GM12878 (cell line): ENCODE results near the gene PITX1. TPM values are rescaled to one million over a fixed set of nuclear protein-coding genes. Genes with fewer than 3 reads are reported as not detected.

ENCODE experiments used
- ATAC-seq: fragments of 200-7000 bp; cut with Tn5 transposase; 3 replicates; pipeline ENCODE4 v1.9.1; 2020; ENCODE audit warnings: mild to moderate bottlenecking, moderate library complexity
- BruUV-seq: library from RNA; stranded (reverse); fragments of 400-500 nt; replicated peaks from 2 replicates; lab custom pipeline; 2021; lab: Mats Ljungman, UMichigan
- CTCF ChIA-PET: fragments of 300-600 bp; sonication (Branson Sonifier 250); formaldehyde crosslinking; extraction: SDS; loops from one replicate; lab custom pipeline; 2021; ENCODE audit warnings: inconsistent platforms; lab: Yijun Ruan, JAX
- POLR2A ChIA-PET: fragments of 350-600 bp; formaldehyde crosslinking; extraction: SDS; loops from one replicate; lab custom pipeline; 2021; ENCODE audit warnings: inconsistent platforms; lab: Charles Lee
- RAD21 ChIA-PET: fragments of 300-600 bp; sonication (Branson Sonifier 250); formaldehyde crosslinking; loops from one replicate; lab custom pipeline; 2023; ENCODE audit warnings: antibody characterized with exemption; ENCODE audit not compliant: unreplicated experiment; lab: Charles Lee
- SMC1A ChIA-PET: fragments of 300-600 bp; sonication (Branson Sonifier 250); formaldehyde crosslinking; loops from one replicate; lab custom pipeline; 2023; ENCODE audit not compliant: unreplicated experiment, uncharacterized antibody; lab: Charles Lee
- DNase-seq: peaks from one replicate; pipeline ENCODE4 v3.0.0-alpha.2; 2011; ENCODE audit warnings: low read depth, low spot score
- FAIRE-seq: peaks from 3 replicates; lab custom pipeline; 2011; peaks lifted over from hg19 to GRCh38; lab: Jason Lieb, UNC
- H2AFZ ChIP-seq: 2 replicates; pipeline ENCODE4 v1.6.0; 2011; ENCODE audit warnings: low read depth, low read length, control low read depth; ENCODE audit not compliant: control insufficient read depth
- H3K27ac ChIP-seq: 2 replicates; pipeline ENCODE4 v1.5.1; 2011; ENCODE audit warnings: control low read depth; ENCODE audit not compliant: control insufficient read depth, insufficient read depth
- H3K27me3 ChIP-seq, 2 experiments: replicated peaks in 1 of 2; 2 replicates each; pipeline versions ENCODE4 v1.6.0 to v1.6.1; 2011; ENCODE audit warnings: low read length in 1 of 2; ENCODE audit not compliant: control insufficient read depth in 2 of 2, insufficient read depth in 2 of 2
- H3K36me3 ChIP-seq, 2 experiments: 2 replicates each; pipeline ENCODE4 v1.5.1; 2011; ENCODE audit warnings: low read length in 1 of 2; ENCODE audit not compliant: control insufficient read depth in 2 of 2, insufficient read depth in 2 of 2
- H3K4me1 ChIP-seq: 2 replicates; pipeline ENCODE4 v1.6.1; 2011; ENCODE audit warnings: mild to moderate bottlenecking, low read length, moderate library complexity, mixed read lengths; ENCODE audit not compliant: control insufficient read depth, insufficient read depth
- H3K4me2 ChIP-seq: 2 replicates; pipeline ENCODE4 v1.6.0; 2011; ENCODE audit warnings: control low read depth; ENCODE audit not compliant: control insufficient read depth, insufficient read depth
- H3K4me3 ChIP-seq: fragments of 200-600 bp; sonication (generic); 2 replicates; pipeline ENCODE4 v1.5.1; 2016
- H3K79me2 ChIP-seq: 2 replicates; pipeline ENCODE4 v1.6.0; 2011; ENCODE audit warnings: low read length; ENCODE audit not compliant: control insufficient read depth, insufficient read depth
- H3K9ac ChIP-seq: 2 replicates; pipeline ENCODE4 v1.8.0; 2011; ENCODE audit warnings: low read length, control low read depth, mixed read lengths; ENCODE audit not compliant: control insufficient read depth, insufficient read depth
- H3K9me3 ChIP-seq: replicated peaks from 3 replicates; pipeline ENCODE4 v1.5.1; 2011; ENCODE audit warnings: mild to moderate bottlenecking, low read length; ENCODE audit not compliant: control insufficient read depth, insufficient read depth
- H4K20me1 ChIP-seq: 2 replicates; pipeline ENCODE4 v1.6.0; 2011; ENCODE audit not compliant: control insufficient read depth, insufficient read depth
- BACH1 ChIP-seq: fragments of 450-650 bp; IDR thresholded peaks from 2 replicates; pipeline ENCODE4 v1.6.1; 2017; ENCODE audit warnings: mild to moderate bottlenecking, borderline replicate concordance
- CBFB ChIP-seq: IDR thresholded peaks from 2 replicates; pipeline ENCODE4 v1.6.1; 2016; ENCODE audit warnings: antibody characterized with exemption, low read depth
- CEBPB ChIP-seq, 2 experiments: fragments of 150-350 bp in 1 of 2; IDR thresholded peaks; 2 replicates each; pipeline ENCODE4 v1.6.1; 2012 to 2014; ENCODE audit warnings: low read depth in 2 of 2, low read length in 2 of 2, borderline replicate concordance in 1 of 2, inconsistent platforms in 1 of 2
- FOS ChIP-seq: IDR thresholded peaks from 3 replicates; pipeline ENCODE4 v1.6.1; 2011; ENCODE audit warnings: borderline replicate concordance; ENCODE audit not compliant: insufficient read length; ENCODE audit errors: extremely low read depth
- HCFC1 ChIP-seq: fragments of 150-350 bp; IDR thresholded peaks from 2 replicates; pipeline ENCODE4 v1.6.1; 2014; ENCODE audit warnings: low read length
- HSF1 ChIP-seq: fragments of 150-350 bp; IDR thresholded peaks from 2 replicates; pipeline ENCODE4 v1.6.1; 2014; ENCODE audit warnings: mild to moderate bottlenecking, low read depth, low read length
- IKZF1 ChIP-seq: fragments of 450-650 bp; conservative IDR thresholded peaks from 2 replicates; pipeline ENCODE4 v1.6.1; 2017; ENCODE audit warnings: antibody characterized with exemption, mild to moderate bottlenecking
- LARP7 ChIP-seq: fragments of 450-650 bp; IDR thresholded peaks from 2 replicates; pipeline ENCODE4 v1.6.1; 2017; ENCODE audit warnings: mild to moderate bottlenecking
- NR2C1 ChIP-seq: fragments of 450-650 bp; IDR thresholded peaks from 2 replicates; pipeline ENCODE4 v1.6.1; 2017; ENCODE audit warnings: antibody characterized with exemption, mild to moderate bottlenecking, moderate library complexity
- POLR2A ChIP-seq: IDR thresholded peaks from 2 replicates; pipeline ENCODE4 v1.6.1; 2011; ENCODE audit warnings: low read depth, mild to moderate bottlenecking, low read length
- RAD21 ChIP-seq: IDR thresholded peaks from 2 replicates; pipeline ENCODE4 v1.6.1; 2011; ENCODE audit warnings: mild to moderate bottlenecking, low read depth, low read length, moderate library complexity; ENCODE audit not compliant: insufficient read depth
- RBBP5 ChIP-seq: fragments of 200-600 bp; sonication (generic); conservative IDR thresholded peaks from 2 replicates; pipeline ENCODE4 v1.6.1; 2016
- RCOR1 ChIP-seq: conservative IDR thresholded peaks from 2 replicates; pipeline ENCODE4 v1.6.1; 2012; ENCODE audit warnings: low read depth, low read length, improper control_type of control experiment
- RFX5 ChIP-seq: IDR thresholded peaks from 2 replicates; pipeline ENCODE4 v1.6.1; 2011; ENCODE audit warnings: low read depth, low read length, improper control_type of control experiment
- SREBF1 ChIP-seq: IDR thresholded peaks from 2 replicates; pipeline ENCODE4 v1.6.1; 2012; ENCODE audit warnings: mild to moderate bottlenecking, low read length
- SRF ChIP-seq, 2 experiments: IDR thresholded peaks; 2 replicates each; pipeline ENCODE4 v1.6.1; 2011; ENCODE audit warnings: low read depth in 2 of 2, low read length in 2 of 2, mild to moderate bottlenecking in 1 of 2, moderate library complexity in 1 of 2
- TBL1XR1 ChIP-seq: IDR thresholded peaks from 2 replicates; pipeline ENCODE4 v1.6.1; 2012; ENCODE audit warnings: low read depth, low read length, improper control_type of control experiment
- ZNF384 ChIP-seq: IDR thresholded peaks from 2 replicates; pipeline ENCODE4 v1.6.1; 2012; ENCODE audit warnings: low read depth, mild to moderate bottlenecking, low read length, improper control_type of control experiment, borderline replicate concordance
- WGBS: methylation state at CpG from one replicate; pipeline ENCODE4 v1.1.6; 2016; ENCODE audit warnings: low lambda C conversion rate; ENCODE audit not compliant: insufficient replicate concordance, insufficient coverage; ENCODE audit errors: missing lambda C conversion rate; 5-methylcytosine and 5-hydroxymethylcytosine counted together
- in situ Hi-C: fragments of 300-500 bp; cut with MboI; formaldehyde crosslinking; loops from 9 replicates; pipeline ENCODE4 v1.14.3; 2018; ENCODE audit warnings: mixed read lengths
- intact Hi-C: fragments of 100-400 bp; cut with micrococcal nuclease; formaldehyde crosslinking; loops from one replicate; pipeline ENCODE4 v1.14.2; 2022; ENCODE audit not compliant: unreplicated experiment
- polyA plus RNA-seq, 11 experiments: library from polyadenylated mRNA; depleted of rRNA in 4 of 11; unstranded in 6 of 11; stranded (reverse) in 5 of 11; fragments of >200 nt; fragmentation: Nextera tagmentation in 4 of 11; fragmentation: Illumina TruSeq in 1 of 11; extraction: Ambion mirVana in 4 of 11; extraction: Trizol in 1 of 11; gene quantifications; 1 replicate in 1 of 11; 2 replicates in 10 of 11; pipeline versions ENCODE4 v1.2.1 to v1.2.3, GENCODE V29; 2011 to 2016; ENCODE audit warnings: inconsistent platforms in 2 of 11, missing spikeins in 2 of 11, low read depth in 1 of 11
- total RNA-seq, 4 experiments: library from RNA; depleted of rRNA in 3 of 4; stranded (reverse); fragments of >200 nt in 3 of 4; fragmentation: Illumina TruSeq in 1 of 4; extraction: Trizol in 1 of 4; gene quantifications; 2 replicates each; pipeline versions ENCODE4 v1.2.1 to v1.2.3, GENCODE V29; 2013 to 2021
- TF ChIP-seq, protein P1 (sequence below): fragments of 450-650 bp; IDR thresholded peaks from 2 replicates; pipeline ENCODE4 v1.6.1; 2014; ENCODE audit warnings: mild to moderate bottlenecking
- TF ChIP-seq, protein P2 (sequence below): fragments of 450-650 bp; IDR thresholded peaks from 2 replicates; pipeline ENCODE4 v1.6.1; 2017; ENCODE audit warnings: mild to moderate bottlenecking

Gene PITX1
- total and polyA plus RNA-seq, 10 of the 15 experiments (the other 5 are each of a cell fraction or from before 2014, with no cell fraction given) = 0.16 to 1.1 (median 0.68) TPM; not detected in 5

- no peak for TF ChIP-seq HSF1
- no peak for TF ChIP-seq RFX5
- TF ChIP-seq RBBP5 = no peak
Observed at GRCh38 chr5:135007749-135008363, 26.2 kb downstream of the PITX1 start (continued).

DNA sequence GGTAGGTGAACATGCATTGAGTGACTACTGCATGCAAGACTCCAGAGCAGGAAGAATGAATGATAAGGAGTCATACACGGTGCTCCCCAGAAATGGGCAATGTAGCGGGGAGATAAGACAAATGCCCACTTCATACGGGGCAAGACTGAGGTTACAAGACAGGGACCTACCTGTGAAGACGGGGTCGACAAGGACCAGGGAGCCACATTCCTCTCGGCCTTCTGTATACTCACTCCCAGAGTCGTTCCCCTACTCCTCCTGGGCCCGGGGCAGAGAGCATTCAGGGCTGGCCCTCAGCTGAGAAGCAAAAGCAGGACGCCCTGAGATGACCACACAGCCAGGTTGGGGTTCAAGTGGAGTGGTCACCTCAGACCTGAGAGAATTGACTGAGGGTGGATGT is 26.7 kb downstream of the PITX1 start:
- Histone ChIP-seq H3K9ac (no peak overlapping the region), H3K27ac (no peak overlapping the region), H3K4me1 (no peaks in the 10 kb centered on the region), H3K36me3 (no peaks in the 10 kb centered on the region), H3K79me2 (no peaks in the 10 kb centered on the region), H4K20me1 (no peaks in the 10 kb centered on the region), H2AFZ (no peak overlapping the region), H3K4me3 (no peak overlapping the region), H3K27me3 (no peaks in the 10 kb centered on the region), H3K9me3 (no peaks in the 10 kb centered on the region), H3K4me2 (no peak overlapping the region)
- ChIA-PET RAD21 (no interaction called here), SMC1A (no interaction called here), CTCF (no interaction called here), POLR2A (no interaction called here)
- intact Hi-C loops (no loop called here), in situ Hi-C loops (no loop called here)
- ATAC-seq = no peak
- no peak for DNase-seq
- no peak for TF ChIP-seq CBFB
- TF ChIP-seq POLR2A = no peak
- TF ChIP-seq IKZF1 = no peak
- TF ChIP-seq TBL1XR1 = no peak
- no peak for TF ChIP-seq LARP7
- TF ChIP-seq, protein P1, sequence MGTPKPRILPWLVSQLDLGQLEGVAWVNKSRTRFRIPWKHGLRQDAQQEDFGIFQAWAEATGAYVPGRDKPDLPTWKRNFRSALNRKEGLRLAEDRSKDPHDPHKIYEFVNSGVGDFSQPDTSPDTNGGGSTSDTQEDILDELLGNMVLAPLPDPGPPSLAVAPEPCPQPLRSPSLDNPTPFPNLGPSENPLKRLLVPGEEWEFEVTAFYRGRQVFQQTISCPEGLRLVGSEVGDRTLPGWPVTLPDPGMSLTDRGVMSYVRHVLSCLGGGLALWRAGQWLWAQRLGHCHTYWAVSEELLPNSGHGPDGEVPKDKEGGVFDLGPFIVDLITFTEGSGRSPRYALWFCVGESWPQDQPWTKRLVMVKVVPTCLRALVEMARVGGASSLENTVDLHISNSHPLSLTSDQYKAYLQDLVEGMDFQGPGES = no peak
- TF ChIP-seq, protein P2, sequence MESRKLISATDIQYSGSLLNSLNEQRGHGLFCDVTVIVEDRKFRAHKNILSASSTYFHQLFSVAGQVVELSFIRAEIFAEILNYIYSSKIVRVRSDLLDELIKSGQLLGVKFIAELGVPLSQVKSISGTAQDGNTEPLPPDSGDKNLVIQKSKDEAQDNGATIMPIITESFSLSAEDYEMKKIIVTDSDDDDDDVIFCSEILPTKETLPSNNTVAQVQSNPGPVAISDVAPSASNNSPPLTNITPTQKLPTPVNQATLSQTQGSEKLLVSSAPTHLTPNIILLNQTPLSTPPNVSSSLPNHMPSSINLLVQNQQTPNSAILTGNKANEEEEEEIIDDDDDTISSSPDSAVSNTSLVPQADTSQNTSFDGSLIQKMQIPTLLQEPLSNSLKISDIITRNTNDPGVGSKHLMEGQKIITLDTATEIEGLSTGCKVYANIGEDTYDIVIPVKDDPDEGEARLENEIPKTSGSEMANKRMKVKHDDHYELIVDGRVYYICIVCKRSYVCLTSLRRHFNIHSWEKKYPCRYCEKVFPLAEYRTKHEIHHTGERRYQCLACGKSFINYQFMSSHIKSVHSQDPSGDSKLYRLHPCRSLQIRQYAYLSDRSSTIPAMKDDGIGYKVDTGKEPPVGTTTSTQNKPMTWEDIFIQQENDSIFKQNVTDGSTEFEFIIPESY = no peak
- no peak for TF ChIP-seq CEBPB (IDR thresholded peaks at IDR 0.05; ENCODE audit: borderline replicate concordance in 1 of 2, low read depth in 2 of 2, low read length in 2 of 2)
- no peak for TF ChIP-seq BACH1
- no peak for TF ChIP-seq RCOR1
- no peak for TF ChIP-seq ZNF384
- TF ChIP-seq RAD21 = no peak
- TF ChIP-seq SREBF1 = no peak
- TF ChIP-seq NR2C1 = no peak
- TF ChIP-seq SRF (IDR thresholded peaks at IDR 0.05; ENCODE audit: low read depth in 2 of 2, low read length in 2 of 2) = no peak
- no peak for TF ChIP-seq HCFC1
- no peak for TF ChIP-seq FOS
- no TSS peak for BruUV-seq
- WGBS = 61% methylated on average over 9 of the region's 9 CpGs
- no peak for FAIRE-seq
